ENCODE measurements around the gene MED19. TPM values are rescaled to one million over a fixed set of nuclear protein-coding genes. Genes with fewer than 3 reads are reported as not detected.

The MED19 gene
- total RNA-seq, 1 donor from 2014 or later, result 16.7 TPM

Other genes starting within 250 kb of the MED19 start
- gene SLC43A1, start 196.5 kb downstream of the MED19 start, total RNA-seq, result 14.1 and 15.6 TPM in 2 replicates
- gene TIMM10, start 181.5 kb downstream of the MED19 start, total RNA-seq, result 52.2 and 74.4 TPM in 2 replicates
- not detected in 2 replicates for gene SMTNL1, start 174.6 kb downstream of the MED19 start, total RNA-seq
- 34.5 and 47.3 TPM in 2 replicates for gene UBE2L6, start 144.5 kb downstream of the MED19 start, total RNA-seq
- gene SERPING1, start 114.5 kb downstream of the MED19 start, total RNA-seq, result 0.11 TPM in 1 of 2 replicates, not detected in the other
- 0.14 and 0.20 TPM in 2 replicates for gene YPEL4, start 62.3 kb downstream of the MED19 start, total RNA-seq
- 22.9 and 26.0 TPM in 2 replicates for gene CLP1, start 54.5 kb downstream of the MED19 start, total RNA-seq
- 39.4 and 43.8 TPM in 2 replicates for gene ZDHHC5, start 44.1 kb downstream of the MED19 start, total RNA-seq
- gene TMX2, start 378 bp upstream of the MED19 start, total RNA-seq, result 53.2 and 85.0 TPM in 2 replicates
- gene SELENOH, start 29.3 kb upstream of the MED19 start, total RNA-seq, result 60.6 and 86.0 TPM in 2 replicates
- gene BTBD18, start 39.6 kb upstream of the MED19 start, total RNA-seq, result not detected in 2 replicates
- gene CTNND1, start 49.6 kb upstream of the MED19 start, total RNA-seq, result 174 and 247 TPM in 2 replicates

All from pulmonary artery endothelial cell (primary cell).